Panc1 (cell line): ENCODE results near the gene UBLCP1. TPM values are rescaled to one million over a fixed set of nuclear protein-coding genes. Genes with fewer than 3 reads are reported as not detected.
"Not testable (repeated sequence)": the region's sequence is repeated elsewhere in the genome, so short reads cannot be mapped to it uniquely, and the experiment has no call there.

Source experiments
- ATAC-seq: fragments of 200-7000 bp; cut with Tn5 transposase; 2 replicates; pipeline ENCODE4 v1.9.1; 2020; ENCODE audit warnings: mild to moderate bottlenecking, moderate library complexity
- BruUV-seq: library from RNA; stranded (reverse); fragments of 400-500 nt; replicated peaks from 2 replicates; lab custom pipeline; 2021; lab: Mats Ljungman, UMichigan
- CTCF ChIA-PET: fragments of 300-600 bp; sonication (Branson Sonifier 250); formaldehyde crosslinking; loops from one replicate; lab custom pipeline; 2022; ENCODE audit warnings: antibody characterized with exemption; lab: Charles Lee
- POLR2A ChIA-PET: fragments of 300-600 bp; sonication (Branson Sonifier 250); formaldehyde crosslinking; loops from one replicate; lab custom pipeline; 2022; ENCODE audit warnings: antibody characterized with exemption; lab: Charles Lee
- DNase-seq: peaks from one replicate; pipeline ENCODE4 v3.0.0-alpha.2; 2010; ENCODE audit warnings: low read depth, low spot score
- H3K27ac ChIP-seq: 2 replicates; pipeline ENCODE4 v1.5.1; 2011; ENCODE audit warnings: mild to moderate bottlenecking, low read length, inconsistent platforms
- H3K27me3 ChIP-seq: fragments of 200-500 bp; sonication (Bioruptor generic); 2 replicates; pipeline ENCODE4 v1.6.0; 2014; ENCODE audit warnings: low read length, inconsistent platforms; ENCODE audit not compliant: control insufficient read depth, insufficient read depth
- H3K36me3 ChIP-seq: fragments of 200-500 bp; sonication (Bioruptor generic); 2 replicates; pipeline ENCODE4 v1.5.1; 2014; ENCODE audit warnings: inconsistent platforms, mild to moderate bottlenecking, low read length, moderate library complexity; ENCODE audit not compliant: control insufficient read depth, insufficient read depth
- H3K4me1 ChIP-seq: 2 replicates; pipeline ENCODE4 v1.5.1; 2011; ENCODE audit warnings: inconsistent platforms, mild to moderate bottlenecking, low read length, moderate library complexity; ENCODE audit not compliant: control insufficient read depth, insufficient read depth
- H3K4me3 ChIP-seq, 2 experiments: 2 replicates each; pipeline ENCODE4 v1.5.1; 2011 to 2012; ENCODE audit warnings: low read depth in 2 of 2, low read length in 2 of 2, mild to moderate bottlenecking in 2 of 2, inconsistent platforms in 1 of 2, moderate library complexity in 1 of 2
- H3K9me3 ChIP-seq: fragments of 200-500 bp; sonication (Bioruptor generic); 2 replicates; pipeline ENCODE4 v1.5.1; 2014; ENCODE audit warnings: low read depth, mild to moderate bottlenecking, inconsistent platforms, low read length, moderate library complexity; ENCODE audit not compliant: control insufficient read depth, insufficient read depth
- CTCF ChIP-seq: fragments of 450-650 bp; IDR thresholded peaks from 2 replicates; pipeline ENCODE4 v1.5.1; 2017; ENCODE audit warnings: mild to moderate bottlenecking
- POLR2AphosphoS5 ChIP-seq: IDR thresholded peaks from 2 replicates; pipeline ENCODE4 v1.6.1; 2012; ENCODE audit warnings: mild to moderate bottlenecking, low read depth, low read length, moderate library complexity
- REST ChIP-seq, 2 experiments: IDR thresholded peaks; 2 replicates each; pipeline ENCODE4 v1.6.1; 2011 to 2012; ENCODE audit warnings: low read depth in 2 of 2, control low read depth in 1 of 2, low read length in 1 of 2, mild to moderate bottlenecking in 1 of 2, moderate library complexity in 1 of 2; ENCODE audit not compliant: insufficient read depth in 1 of 2
- SIN3A ChIP-seq: IDR thresholded peaks from 2 replicates; pipeline ENCODE4 v1.6.1; 2012; ENCODE audit warnings: low read depth, mild to moderate bottlenecking, low read length, moderate library complexity, borderline replicate concordance; ENCODE audit not compliant: insufficient read depth
- TCF7L2 ChIP-seq: IDR thresholded peaks from 2 replicates; pipeline ENCODE4 v1.6.1; 2011; ENCODE audit warnings: mild to moderate bottlenecking, low read depth, low read length, inconsistent platforms
- in situ Hi-C: cut with HindIII; loops from 2 replicates; pipeline ENCODE4 v1.10.0; 2016; ENCODE audit warnings: low sequenced_read_pairs, low pct_unique_long_range_greater_than_20kb
- intact Hi-C: fragments of 100-400 bp; cut with micrococcal nuclease; formaldehyde crosslinking; loops from one replicate; pipeline ENCODE4 v1.10.0; 2022; ENCODE audit not compliant: unreplicated experiment
- total RNA-seq: library from RNA; stranded (reverse); gene quantifications from one replicate; pipeline ENCODE4 v1.2.1, GENCODE V29; 2021; ENCODE audit not compliant: unreplicated experiment

The UBLCP1 gene
- total RNA-seq, 1 experiment from 2014 or later: 31.8 TPM

- intact Hi-C loops (loop anchor here (5.0 kb wide), 1 partner anchor 55 kb away; the partner anchor contains the start of gene RNF145), in situ Hi-C loops (no loop called here)
- TF ChIP-seq TCF7L2 (no peak), REST (IDR thresholded peaks at IDR 0.05; ENCODE audit: insufficient read depth in 1 of 2, low read depth in 2 of 2, low read length in 1 of 2) (no peak), POLR2AphosphoS5 (no peak), CTCF (no peak), SIN3A (no peak)
- H3K36me3 ChIP-seq: peaks cover 3% of the 10 kb centered on the region; the same call in 1 of the 2 replicates
- POLR2A ChIA-PET: no interaction called here
- peak overlapping the region; percentile 75 to 99 for H3K4me3 ChIP-seq
- no peaks in the 10 kb centered on the region for H3K9me3 ChIP-seq
- H3K27ac ChIP-seq: peak overlapping the region; percentile 98
- peaks cover 8% of the 10 kb centered on the region for H3K4me1 ChIP-seq
- DNase-seq: no peak
- H3K27me3 ChIP-seq: no peaks in the 10 kb centered on the region
- CTCF ChIA-PET: no interaction called here
- peak; percentile 60 for ATAC-seq
- no TSS peak for BruUV-seq
These were observed 625 bp upstream of the UBLCP1 start for GRCh38 chr5:159262472-159262858.

- Histone ChIP-seq H3K4me3 (peak overlapping the region; percentile 75 to 99), H3K36me3 (peaks cover 5% of the 10 kb centered on the region), H3K4me1 (peaks cover 8% of the 10 kb centered on the region), H3K9me3 (no peaks in the 10 kb centered on the region), H3K27me3 (no peaks in the 10 kb centered on the region), H3K27ac (peak overlapping the region; percentile 98)
- BruUV-seq: no TSS peak
- in situ Hi-C loops (no loop called here), intact Hi-C loops (loop anchor here (5.0 kb wide), 1 partner anchor 56 kb away; the partner anchor contains the start of gene RNF145)
- TF ChIP-seq REST (IDR thresholded peaks at IDR 0.05; ENCODE audit: insufficient read depth in 1 of 2, low read depth in 2 of 2, low read length in 1 of 2): no peak
- no peak for TF ChIP-seq TCF7L2
- no peak for TF ChIP-seq POLR2AphosphoS5
- TF ChIP-seq CTCF: no peak
- TF ChIP-seq SIN3A: no peak
- ChIA-PET CTCF (no interaction called here), POLR2A (no interaction called here)
- DNase-seq (no peak), ATAC-seq (peak; percentile 36)
These were observed 447 bp downstream of the UBLCP1 start for GRCh38 chr5:159263569-159263905.

GRCh38 chr5:159266764-159267163, 3.7 kb downstream of the UBLCP1 start:
- not testable (repeated sequence) for H3K27ac ChIP-seq

More at GRCh38 chr5:159266764-159267163, 3.7 kb downstream of the UBLCP1 start:
- H3K9me3 ChIP-seq, H3K27me3 ChIP-seq, ATAC-seq, H3K4me3 ChIP-seq, BruUV-seq, CTCF ChIA-PET, H3K4me1 ChIP-seq, DNase-seq, in situ Hi-C loops: not testable (repeated sequence)
- peaks cover 16% of the 10 kb centered on the region for H3K36me3 ChIP-seq
- intact Hi-C loops: loop anchor here (5.0 kb wide), 1 partner anchor 109 kb away; no protein-coding TSS in a partner anchor
- POLR2A ChIA-PET: interaction anchor here (0.7 kb wide), 1 partner anchor 58 kb away, joined by 3 read pairs; no protein-coding TSS in a partner anchor
